DND-41 (cell line): ENCODE data around the gene EP400.

ENCODE experiments used
- ATAC-seq: fragments of 200-7000 bp; cut with Tn5 transposase; 3 replicates; pipeline ENCODE4 v1.9.1; 2021; ENCODE audit warnings: low read depth; ENCODE audit not compliant: insufficient read depth
- DNase-seq: peaks from one replicate; pipeline ENCODE4 v3.0.0-alpha.2; 2020
- H2AFZ ChIP-seq: 2 replicates; pipeline ENCODE4 v1.6.0; 2012; ENCODE audit warnings: low read depth, low read length
- H3K27ac ChIP-seq: 2 replicates; pipeline ENCODE4 v1.5.1; 2012; ENCODE audit warnings: low read length, inconsistent platforms
- H3K27me3 ChIP-seq: fragments of 200-600 bp; sonication (generic); 2 replicates; pipeline ENCODE4 v1.6.0; 2012; ENCODE audit warnings: low read length, mild to moderate bottlenecking, inconsistent platforms; ENCODE audit not compliant: insufficient read depth, poor library complexity
- H3K36me3 ChIP-seq: 2 replicates; pipeline ENCODE4 v1.5.1; 2012; ENCODE audit warnings: low read length, inconsistent platforms; ENCODE audit not compliant: insufficient read depth
- H3K4me1 ChIP-seq: 2 replicates; pipeline ENCODE4 v1.5.1; 2012; ENCODE audit warnings: mild to moderate bottlenecking, low read length; ENCODE audit not compliant: insufficient read depth
- H3K4me2 ChIP-seq: 2 replicates; pipeline ENCODE4 v1.6.0; 2012; ENCODE audit warnings: mild to moderate bottlenecking, moderate library complexity, low read length, inconsistent platforms; ENCODE audit not compliant: insufficient read depth
- H3K4me3 ChIP-seq, 2 experiments: fragments of 200-600 bp in 1 of 2; shearing (Covaris generic) in 1 of 2; 2 replicates each; pipeline ENCODE4 v1.5.1; 2012 to 2016; ENCODE audit warnings: inconsistent platforms in 2 of 2, low read length in 2 of 2, mild to moderate bottlenecking in 2 of 2, low read depth in 1 of 2, moderate library complexity in 1 of 2
- H3K79me2 ChIP-seq: 2 replicates; pipeline ENCODE4 v1.6.0; 2012; ENCODE audit warnings: low read length, inconsistent platforms; ENCODE audit not compliant: insufficient read depth
- H3K9ac ChIP-seq: 2 replicates; pipeline ENCODE4 v1.6.0; 2012; ENCODE audit warnings: low read depth, mild to moderate bottlenecking, inconsistent platforms, low read length, moderate library complexity
- H3K9me3 ChIP-seq: 2 replicates; pipeline ENCODE4 v1.5.1; 2012; ENCODE audit warnings: low read length, moderate library complexity, mild to moderate bottlenecking, inconsistent platforms; ENCODE audit not compliant: insufficient read depth, severe bottlenecking
- H4K20me1 ChIP-seq: 2 replicates; pipeline ENCODE4 v1.6.0; 2012; ENCODE audit warnings: low read length; ENCODE audit not compliant: insufficient read depth
- EZH2 ChIP-seq: IDR thresholded peaks from 3 replicates; pipeline ENCODE4 v1.6.1; 2012; ENCODE audit warnings: borderline replicate concordance, low read depth, mild to moderate bottlenecking, moderate library complexity, low read length, inconsistent platforms; ENCODE audit not compliant: severe bottlenecking
- TF ChIP-seq, protein P1 (sequence below): IDR thresholded peaks from 2 replicates; pipeline ENCODE4 v1.5.1; 2012; ENCODE audit warnings: borderline replicate concordance, low read length, moderate library complexity, mild to moderate bottlenecking; ENCODE audit not compliant: poor library complexity, severe bottlenecking; ENCODE audit errors: extremely low read depth

Gene EP400

GRCh38 chr12:131940141-131940547, 9.6 kb upstream of the EP400 start:
- no peak overlapping the region for H3K4me2 ChIP-seq
- peaks cover 18% of the 10 kb centered on the region for H4K20me1 ChIP-seq
- ATAC-seq: no peak
- TF ChIP-seq, protein P1, sequence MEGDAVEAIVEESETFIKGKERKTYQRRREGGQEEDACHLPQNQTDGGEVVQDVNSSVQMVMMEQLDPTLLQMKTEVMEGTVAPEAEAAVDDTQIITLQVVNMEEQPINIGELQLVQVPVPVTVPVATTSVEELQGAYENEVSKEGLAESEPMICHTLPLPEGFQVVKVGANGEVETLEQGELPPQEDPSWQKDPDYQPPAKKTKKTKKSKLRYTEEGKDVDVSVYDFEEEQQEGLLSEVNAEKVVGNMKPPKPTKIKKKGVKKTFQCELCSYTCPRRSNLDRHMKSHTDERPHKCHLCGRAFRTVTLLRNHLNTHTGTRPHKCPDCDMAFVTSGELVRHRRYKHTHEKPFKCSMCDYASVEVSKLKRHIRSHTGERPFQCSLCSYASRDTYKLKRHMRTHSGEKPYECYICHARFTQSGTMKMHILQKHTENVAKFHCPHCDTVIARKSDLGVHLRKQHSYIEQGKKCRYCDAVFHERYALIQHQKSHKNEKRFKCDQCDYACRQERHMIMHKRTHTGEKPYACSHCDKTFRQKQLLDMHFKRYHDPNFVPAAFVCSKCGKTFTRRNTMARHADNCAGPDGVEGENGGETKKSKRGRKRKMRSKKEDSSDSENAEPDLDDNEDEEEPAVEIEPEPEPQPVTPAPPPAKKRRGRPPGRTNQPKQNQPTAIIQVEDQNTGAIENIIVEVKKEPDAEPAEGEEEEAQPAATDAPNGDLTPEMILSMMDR: no peak
- no peak for TF ChIP-seq EZH2
- no peak overlapping the region for H3K9ac ChIP-seq
- no peak for DNase-seq
- no peak overlapping the region for H2AFZ ChIP-seq
- H3K4me3 ChIP-seq: no peak overlapping the region
- H3K36me3 ChIP-seq: peaks cover 69% of the 10 kb centered on the region
- H3K4me1 ChIP-seq: no peaks in the 10 kb centered on the region
- no peaks in the 10 kb centered on the region for H3K9me3 ChIP-seq
- no peak overlapping the region for H3K27ac ChIP-seq
- H3K79me2 ChIP-seq: peaks cover 2% of the 10 kb centered on the region; the same call in 1 of the 2 replicates
- no peaks in the 10 kb centered on the region for H3K27me3 ChIP-seq

DNA sequence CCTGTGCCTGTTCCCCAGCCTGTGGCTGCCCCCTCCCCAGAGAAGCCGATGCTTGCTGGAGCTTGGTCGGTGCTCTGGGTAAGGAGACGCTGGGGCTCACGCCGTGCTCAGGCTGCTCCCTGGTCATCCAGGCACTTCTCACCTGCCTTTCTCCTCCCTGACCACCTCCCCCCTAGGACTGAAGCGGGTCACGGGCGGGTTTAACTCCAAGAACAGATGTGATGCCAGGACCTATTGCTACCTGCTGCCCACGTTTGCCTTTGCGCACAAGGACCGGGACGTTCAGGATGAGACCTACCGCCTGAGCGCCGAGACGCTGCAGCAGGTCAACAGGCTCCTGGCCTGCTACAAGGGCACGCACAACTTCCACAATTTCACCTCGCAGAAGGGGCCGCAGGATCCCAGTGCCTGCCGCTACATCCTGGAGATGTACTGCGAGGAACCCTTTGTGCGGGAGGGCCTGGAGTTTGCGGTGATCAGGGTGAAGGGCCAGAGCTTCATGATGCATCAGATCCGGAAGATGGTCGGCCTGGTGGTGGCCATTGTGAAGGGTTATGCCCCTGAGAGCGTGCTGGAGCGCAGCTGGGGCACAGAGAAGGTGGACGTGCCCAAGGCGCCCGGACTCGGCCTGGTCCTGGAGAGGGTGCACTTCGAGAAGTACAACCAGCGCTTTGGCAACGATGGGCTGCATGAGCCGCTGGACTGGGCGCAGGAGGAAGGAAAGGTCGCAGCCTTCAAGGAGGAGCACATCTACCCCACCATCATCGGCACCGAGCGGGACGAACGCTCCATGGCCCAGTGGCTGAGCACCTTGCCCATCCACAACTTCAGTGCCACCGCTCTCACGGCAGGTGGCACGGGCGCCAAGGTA, 8.4 kb upstream of the EP400 start:
- H3K9ac ChIP-seq: no peak overlapping the region
- no peak overlapping the region for H2AFZ ChIP-seq
- TF ChIP-seq, protein P1: no peak
- TF ChIP-seq EZH2: no peak
- no peak overlapping the region for H3K27ac ChIP-seq
- H3K4me2 ChIP-seq: no peak overlapping the region
- no peak for DNase-seq
- ATAC-seq: no peak
- peaks cover 18% of the 10 kb centered on the region for H4K20me1 ChIP-seq
- H3K4me3 ChIP-seq: no peak overlapping the region
- H3K79me2 ChIP-seq: peaks cover 2% of the 10 kb centered on the region; the same call in 1 of the 2 replicates
- H3K9me3 ChIP-seq: no peaks in the 10 kb centered on the region
- peaks cover 64% of the 10 kb centered on the region for H3K36me3 ChIP-seq
- no peaks in the 10 kb centered on the region for H3K27me3 ChIP-seq
- no peaks in the 10 kb centered on the region for H3K4me1 ChIP-seq

DNA sequence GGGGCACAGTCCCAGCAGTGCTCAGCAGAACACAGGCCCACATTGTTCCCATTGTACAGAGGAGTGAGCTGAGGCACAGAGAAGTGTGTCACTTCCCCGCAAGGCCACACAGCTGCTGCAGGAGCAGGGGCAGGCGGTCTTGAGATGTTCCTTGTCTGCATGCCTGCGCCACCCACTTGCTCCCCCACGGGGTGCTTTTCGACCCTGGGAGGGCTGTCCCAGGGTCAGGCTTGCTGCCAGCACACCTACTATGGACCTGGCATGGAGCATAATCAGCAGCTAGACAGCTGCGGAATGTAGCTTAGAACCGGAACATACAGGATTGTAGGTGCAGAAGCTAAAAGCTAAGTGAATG, 7.8 kb upstream of the EP400 start:
- TF ChIP-seq, protein P1: no peak
- TF ChIP-seq EZH2: no peak
- DNase-seq (no peak), ATAC-seq (no peak)
- no peak overlapping the region for H3K4me3 ChIP-seq
- no peak overlapping the region for H3K27ac ChIP-seq
- no peak overlapping the region for H2AFZ ChIP-seq
- H3K79me2 ChIP-seq: peaks cover 2% of the 10 kb centered on the region; the same call in 1 of the 2 replicates
- no peak overlapping the region for H3K4me2 ChIP-seq
- peaks cover 18% of the 10 kb centered on the region for H4K20me1 ChIP-seq
- H3K36me3 ChIP-seq: peaks cover 60% of the 10 kb centered on the region
- H3K4me1 ChIP-seq: no peaks in the 10 kb centered on the region
- no peaks in the 10 kb centered on the region for H3K27me3 ChIP-seq
- no peaks in the 10 kb centered on the region for H3K9me3 ChIP-seq
- no peak overlapping the region for H3K9ac ChIP-seq
